Dendritic cell treated with granulocyte-macrophage colony-stimulating factor and Interleukin-4, amounts not matched to agents 40 ng/mL and 50 ng/mL, for 4 days (primary cell): Measurements from ENCODE around the gene KIAA2012.

Experiments used
- H3K27ac Mint-ChIP-seq: one replicate; pipeline ENCODE4 v1.8.0; 2022; ENCODE audit warnings: mild to moderate bottlenecking, mixed read lengths
- H3K27me3 Mint-ChIP-seq: one replicate; pipeline ENCODE4 v1.8.0; 2022; ENCODE audit warnings: mild to moderate bottlenecking, mixed read lengths
- H3K36me3 Mint-ChIP-seq: one replicate; pipeline ENCODE4 v1.8.0; 2022; ENCODE audit warnings: low read depth, mixed read lengths
- H3K4me1 Mint-ChIP-seq: one replicate; pipeline ENCODE4 v1.8.0; 2022; ENCODE audit warnings: low read depth, mixed read lengths
- H3K4me3 Mint-ChIP-seq: one replicate; pipeline ENCODE4 v1.8.0; 2022; ENCODE audit warnings: mild to moderate bottlenecking, moderate library complexity, mixed read lengths
- H3K9me3 Mint-ChIP-seq: one replicate; pipeline ENCODE4 v1.8.0; 2022; ENCODE audit warnings: mixed read lengths
- intact Hi-C: fragments of 100-400 bp; cut with micrococcal nuclease; formaldehyde crosslinking; loops from one replicate; pipeline ENCODE4 v1.15.0; 2022

Gene KIAA2012

DNA sequence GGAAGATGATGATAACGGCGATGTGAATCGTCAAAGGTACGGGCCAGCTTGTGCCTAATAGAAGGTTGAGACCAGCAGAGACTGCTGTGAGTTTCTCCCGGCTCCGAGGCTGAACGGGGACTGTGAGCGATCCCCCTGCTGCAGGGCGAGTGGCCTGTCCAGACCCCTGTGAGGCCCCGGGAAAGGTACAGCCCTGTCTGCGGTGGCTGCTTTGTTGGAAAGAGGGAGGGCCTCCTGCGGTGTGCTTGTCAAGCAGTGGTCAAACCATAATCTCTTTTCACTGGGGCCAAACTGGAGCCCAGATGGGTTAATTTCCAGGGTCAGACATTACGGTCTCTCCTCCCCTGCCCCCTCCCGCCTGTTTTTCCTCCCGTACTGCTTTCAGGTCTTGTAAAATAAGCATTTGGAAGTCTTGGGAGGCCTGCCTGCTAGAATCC is 36.4 kb upstream of the KIAA2012 start:
- Mint-ChIP-seq H3K4me3 (no peak overlapping the region), H3K4me1 (peaks cover 15% of the 10 kb centered on the region), H3K27me3 (peaks cover 36% of the 10 kb centered on the region), H3K36me3 (peaks cover 7% of the 10 kb centered on the region), H3K27ac (no peak overlapping the region), H3K9me3 (no peaks in the 10 kb centered on the region)
- intact Hi-C loops, result loop anchor here (5.0 kb wide), 1 partner anchor 141 kb away; no protein-coding TSS in a partner anchor

DNA sequence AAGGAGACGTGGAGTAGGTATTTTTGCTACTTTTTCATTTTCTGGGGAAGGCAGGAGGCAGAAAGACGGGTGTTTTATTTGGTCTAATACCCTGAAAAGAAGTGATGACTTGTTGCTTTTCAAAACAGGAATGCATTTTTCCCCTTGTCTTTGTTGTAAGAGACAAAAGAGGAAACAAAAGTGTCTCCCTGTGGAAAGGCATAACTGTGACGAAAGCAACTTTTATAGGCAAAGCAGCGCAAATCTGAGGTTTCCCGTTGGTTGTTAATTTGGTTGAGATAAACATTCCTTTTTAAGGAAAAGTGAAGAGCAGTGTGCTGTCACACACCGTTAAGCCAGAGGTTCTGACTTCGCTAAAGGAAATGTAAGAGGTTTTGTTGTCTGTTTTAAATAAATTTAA is 36.0 kb upstream of the KIAA2012 start:
- Mint-ChIP-seq H3K4me1 (peaks cover 13% of the 10 kb centered on the region), H3K36me3 (peaks cover 7% of the 10 kb centered on the region), H3K27me3 (peaks cover 31% of the 10 kb centered on the region), H3K27ac (no peak overlapping the region), H3K4me3 (no peak overlapping the region), H3K9me3 (no peaks in the 10 kb centered on the region)
- intact Hi-C loops, result loop anchor here (5.0 kb wide), 1 partner anchor 140 kb away; no protein-coding TSS in a partner anchor

DNA sequence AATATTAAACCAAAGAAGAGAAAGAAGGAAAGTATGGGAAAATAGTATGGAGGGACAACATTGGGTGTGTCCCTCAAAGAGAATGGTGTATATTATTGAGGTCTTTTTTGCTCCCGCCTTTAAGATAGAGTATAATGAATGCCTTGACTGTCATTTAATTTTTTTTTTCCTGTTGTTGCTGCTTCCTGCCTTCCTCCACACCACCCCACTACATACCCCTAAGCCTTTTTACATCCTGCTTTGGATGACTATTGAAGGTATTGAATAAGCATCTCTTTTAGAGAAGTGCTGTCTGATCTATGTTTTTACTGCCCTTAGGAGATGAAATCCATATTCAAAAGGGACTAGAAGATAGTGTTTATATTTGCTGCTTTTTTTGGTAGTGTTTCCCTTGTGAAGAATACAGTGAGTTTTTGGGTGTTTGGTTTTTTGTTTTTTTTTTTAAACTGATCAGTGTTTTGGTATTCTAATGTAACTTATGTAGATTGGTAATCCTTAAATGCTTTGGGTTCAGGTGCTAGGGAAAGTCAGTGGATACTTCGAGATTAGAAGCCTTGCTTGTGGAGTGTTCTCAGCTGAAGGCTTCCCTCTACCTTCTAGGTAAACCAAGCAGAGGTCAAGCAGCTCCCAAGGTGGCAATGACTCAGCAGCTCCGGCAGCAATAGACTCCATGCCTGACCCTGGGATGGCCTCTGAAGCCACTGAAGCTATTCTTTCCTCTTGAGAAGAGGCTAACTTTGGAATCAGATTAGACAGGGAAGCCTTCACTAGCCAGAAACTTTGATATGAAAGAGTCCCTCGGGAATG is 34.4 kb upstream of the KIAA2012 start:
- Mint-ChIP-seq H3K27me3 (peaks cover 18% of the 10 kb centered on the region), H3K36me3 (no peaks in the 10 kb centered on the region), H3K27ac (no peak overlapping the region), H3K4me1 (no peaks in the 10 kb centered on the region), H3K4me3 (no peak overlapping the region), H3K9me3 (no peaks in the 10 kb centered on the region)
- intact Hi-C loops, result loop anchor here (5.0 kb wide), 1 partner anchor 139 kb away; no protein-coding TSS in a partner anchor

GRCh38 chr2:202039278-202040078 is 33.6 kb upstream of the KIAA2012 start:
- H3K36me3 Mint-ChIP-seq, result no peaks in the 10 kb centered on the region
- H3K4me3 Mint-ChIP-seq, result no peak overlapping the region
- intact Hi-C loops, result loop anchor here (5.0 kb wide), 1 partner anchor 138 kb away; no protein-coding TSS in a partner anchor
- H3K9me3 Mint-ChIP-seq, result no peaks in the 10 kb centered on the region
- no peak overlapping the region for H3K27ac Mint-ChIP-seq
- H3K27me3 Mint-ChIP-seq, result peaks cover 18% of the 10 kb centered on the region
- no peaks in the 10 kb centered on the region for H3K4me1 Mint-ChIP-seq

- H3K27ac Mint-ChIP-seq, result no peak overlapping the region
- intact Hi-C loops, result no loop called here
- H3K9me3 Mint-ChIP-seq, result no peaks in the 10 kb centered on the region
- H3K4me3 Mint-ChIP-seq, result no peak overlapping the region
- no peaks in the 10 kb centered on the region for H3K4me1 Mint-ChIP-seq
- H3K27me3 Mint-ChIP-seq, result peaks cover 18% of the 10 kb centered on the region
- H3K36me3 Mint-ChIP-seq, result no peaks in the 10 kb centered on the region
Observed at GRCh38 chr2:202040079-202040844, 32.8 kb upstream of the KIAA2012 start.

- H3K27me3 Mint-ChIP-seq, result peaks cover 23% of the 10 kb centered on the region
- H3K4me1 Mint-ChIP-seq, result no peaks in the 10 kb centered on the region
- H3K27ac Mint-ChIP-seq, result no peak overlapping the region
- no peaks in the 10 kb centered on the region for H3K36me3 Mint-ChIP-seq
- H3K9me3 Mint-ChIP-seq, result no peaks in the 10 kb centered on the region
- intact Hi-C loops, result no loop called here
- no peak overlapping the region for H3K4me3 Mint-ChIP-seq
Observed at GRCh38 chr2:202042444-202042843, 30.6 kb upstream of the KIAA2012 start.

DNA sequence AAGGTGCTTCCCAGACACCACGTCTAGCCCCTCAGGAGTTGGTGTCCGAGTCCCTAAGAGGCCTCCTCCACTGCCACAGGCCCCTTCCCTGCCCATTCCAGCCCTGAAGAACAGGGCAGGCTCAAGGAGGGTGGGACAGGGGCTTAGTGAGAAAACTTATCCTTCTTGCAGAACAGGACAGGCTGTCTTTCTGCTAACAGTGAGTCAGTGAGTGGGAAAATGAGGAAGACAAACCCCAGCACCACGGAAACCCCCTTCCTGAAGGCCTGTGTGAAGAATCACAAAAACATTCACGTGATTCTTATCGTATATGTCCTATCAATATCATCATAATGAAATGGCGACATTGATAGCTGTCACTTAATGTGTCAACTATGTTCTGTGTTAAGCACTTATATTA is 29.6 kb upstream of the KIAA2012 start:
- H3K4me1 Mint-ChIP-seq, result no peaks in the 10 kb centered on the region
- H3K36me3 Mint-ChIP-seq, result no peaks in the 10 kb centered on the region
- peaks cover 19% of the 10 kb centered on the region for H3K27me3 Mint-ChIP-seq
- no peaks in the 10 kb centered on the region for H3K9me3 Mint-ChIP-seq
- no peak overlapping the region for H3K27ac Mint-ChIP-seq
- intact Hi-C loops, result no loop called here
- H3K4me3 Mint-ChIP-seq, result no peak overlapping the region

DNA sequence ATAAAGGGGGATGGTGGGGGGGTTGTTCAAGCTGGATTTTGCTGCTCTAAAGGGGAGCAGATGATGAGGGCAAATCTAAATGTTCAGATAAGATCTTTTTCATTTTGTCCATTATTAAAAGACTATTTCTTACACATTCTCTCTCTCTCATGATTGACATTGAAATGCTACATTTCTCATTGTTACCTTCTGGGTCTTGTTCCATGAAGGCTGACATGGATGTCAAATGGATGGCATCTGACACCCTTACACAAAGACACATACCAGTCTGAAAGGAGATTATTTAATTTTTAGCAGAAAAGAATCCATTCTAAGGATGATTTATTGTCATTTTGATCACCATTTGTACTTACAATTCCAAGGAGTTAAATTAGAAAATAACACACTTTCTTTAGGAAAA is 28.3 kb upstream of the KIAA2012 start:
- no peak overlapping the region for H3K27ac Mint-ChIP-seq
- H3K9me3 Mint-ChIP-seq, result no peaks in the 10 kb centered on the region
- intact Hi-C loops, result no loop called here
- peaks cover 13% of the 10 kb centered on the region for H3K27me3 Mint-ChIP-seq
- H3K36me3 Mint-ChIP-seq, result no peaks in the 10 kb centered on the region
- H3K4me1 Mint-ChIP-seq, result no peaks in the 10 kb centered on the region
- no peak overlapping the region for H3K4me3 Mint-ChIP-seq

DNA sequence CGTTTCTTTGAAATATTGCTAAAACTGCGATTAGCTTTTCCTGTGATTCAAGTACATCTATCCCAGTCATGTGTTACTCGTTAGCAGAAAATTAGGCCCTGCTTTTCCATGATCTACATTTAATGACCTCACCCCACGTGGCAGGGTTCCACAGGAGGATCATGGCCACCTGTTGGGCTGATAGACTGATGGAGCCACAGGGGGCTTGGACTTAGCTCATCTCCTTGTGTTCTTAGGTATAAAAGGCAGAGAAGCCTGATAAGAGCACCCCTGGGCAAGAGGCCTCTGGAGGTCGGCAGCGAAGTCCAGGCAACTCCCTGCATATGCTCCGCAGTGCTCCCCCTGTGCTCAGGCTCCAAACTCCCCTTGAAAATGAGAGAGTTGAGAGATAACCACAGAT is 26.5 kb upstream of the KIAA2012 start:
- H3K36me3 Mint-ChIP-seq, result no peaks in the 10 kb centered on the region
- H3K4me1 Mint-ChIP-seq, result no peaks in the 10 kb centered on the region
- no peak overlapping the region for H3K27ac Mint-ChIP-seq
- no peaks in the 10 kb centered on the region for H3K9me3 Mint-ChIP-seq
- intact Hi-C loops, result no loop called here
- peaks cover 8% of the 10 kb centered on the region for H3K27me3 Mint-ChIP-seq
- no peak overlapping the region for H3K4me3 Mint-ChIP-seq

GRCh38 chr2:202049092-202049728 is 23.8 kb upstream of the KIAA2012 start:
- Mint-ChIP-seq H3K27me3 (peaks cover 10% of the 10 kb centered on the region), H3K9me3 (no peaks in the 10 kb centered on the region), H3K4me1 (no peaks in the 10 kb centered on the region), H3K27ac (no peak overlapping the region), H3K4me3 (no peak overlapping the region), H3K36me3 (no peaks in the 10 kb centered on the region)
- intact Hi-C loops, result no loop called here

GRCh38 chr2:202049840-202050239 is 23.2 kb upstream of the KIAA2012 start:
- Mint-ChIP-seq H3K36me3 (no peaks in the 10 kb centered on the region), H3K4me3 (no peak overlapping the region), H3K27me3 (peaks cover 11% of the 10 kb centered on the region), H3K4me1 (no peaks in the 10 kb centered on the region), H3K27ac (no peak overlapping the region), H3K9me3 (no peaks in the 10 kb centered on the region)
- intact Hi-C loops, result no loop called here

DNA sequence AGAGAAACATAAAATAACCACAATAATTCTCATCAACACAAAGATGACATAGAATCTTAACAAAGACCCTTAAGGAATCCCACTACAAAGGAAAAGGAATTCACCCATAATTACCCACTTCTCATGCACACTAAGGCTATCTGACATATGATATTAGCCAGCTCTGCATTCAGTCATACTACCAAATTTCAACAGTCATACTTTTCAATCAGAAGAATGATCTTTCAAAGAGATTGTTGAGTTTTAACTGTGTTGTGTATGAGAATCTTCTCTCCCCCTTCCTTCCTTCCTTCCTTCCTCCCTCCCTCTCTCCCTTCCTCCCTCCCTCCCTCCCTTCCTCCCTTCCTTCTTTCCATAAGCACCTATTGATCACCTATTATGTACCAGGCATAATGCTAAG is 22.4 kb upstream of the KIAA2012 start:
- intact Hi-C loops, result no loop called here
- Mint-ChIP-seq H3K36me3 (no peaks in the 10 kb centered on the region), H3K27ac (no peak overlapping the region), H3K4me3 (no peak overlapping the region), H3K4me1 (no peaks in the 10 kb centered on the region), H3K27me3 (peaks cover 12% of the 10 kb centered on the region), H3K9me3 (no peaks in the 10 kb centered on the region)

DNA sequence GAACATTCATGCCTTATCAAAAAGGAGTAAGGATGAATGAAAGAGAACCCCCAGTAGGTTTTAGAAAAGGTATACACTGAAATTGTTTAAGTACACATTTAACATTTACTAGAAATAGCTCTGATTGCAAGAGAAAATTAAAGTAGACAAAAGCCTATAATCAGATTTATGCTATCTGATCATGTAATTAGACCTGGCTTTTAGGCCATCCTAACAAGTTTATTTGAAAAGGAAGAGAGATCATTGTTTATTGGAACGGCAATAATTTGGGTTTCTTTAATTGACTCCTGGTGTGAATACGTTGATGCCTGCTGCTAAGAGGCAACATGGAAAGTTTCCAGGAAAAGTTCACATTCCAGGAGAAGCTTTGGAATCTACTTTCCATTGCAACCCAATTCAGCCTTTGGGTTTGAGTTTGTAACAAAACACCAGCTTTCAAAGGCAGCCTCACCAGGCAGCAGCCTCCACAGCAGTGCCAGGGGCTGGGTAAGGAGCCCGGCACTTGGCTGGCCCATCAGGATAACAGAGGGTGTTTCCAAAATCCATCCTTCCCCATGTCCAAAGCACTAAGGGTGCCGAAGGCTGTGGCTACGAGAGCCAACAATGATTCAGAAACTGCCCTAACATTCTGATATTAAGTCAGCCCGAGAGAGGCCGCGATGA is 21.4 kb upstream of the KIAA2012 start:
- Mint-ChIP-seq H3K4me1 (no peaks in the 10 kb centered on the region), H3K36me3 (no peaks in the 10 kb centered on the region), H3K9me3 (no peaks in the 10 kb centered on the region), H3K4me3 (no peak overlapping the region), H3K27ac (no peak overlapping the region), H3K27me3 (peaks cover 10% of the 10 kb centered on the region)
- intact Hi-C loops, result no loop called here
